ENCODE data around the gene TDP1. TPM values are rescaled to one million over a fixed set of nuclear protein-coding genes. Genes with fewer than 3 reads are reported as not detected.
A peak's percentile ranks its signal among the peaks of the same experiment; 100 is the strongest.

Gene TDP1
- total RNA-seq, 2 donors from 2014 or later: 12.0 to 18.2 TPM

DNA sequence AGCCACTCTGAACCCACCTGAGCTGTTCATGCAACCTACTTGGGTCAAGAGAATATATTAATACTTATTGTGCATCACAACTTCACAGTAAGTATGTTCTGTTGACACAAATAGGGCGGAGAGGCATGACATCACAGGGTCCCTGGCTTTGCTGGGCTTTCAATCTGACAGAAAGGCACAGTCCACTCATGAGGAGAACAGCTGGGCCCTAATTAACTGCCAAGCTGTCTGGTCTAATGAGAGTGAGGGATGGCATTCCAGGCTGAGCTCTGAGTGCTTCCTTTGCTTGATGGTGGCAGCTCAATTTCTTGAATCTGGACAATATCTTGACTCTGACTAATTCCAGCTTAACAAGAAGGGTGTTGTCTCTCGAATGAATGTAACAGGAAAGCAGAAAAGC, 3.2 kb upstream of the TDP1 start:
- TF ChIP-seq POLR2AphosphoS5 (IDR thresholded peaks at IDR 0.05) (no peak), POLR2A (IDR thresholded peaks at IDR 0.05) (no peak)
- TF ChIP-seq, protein P1, sequence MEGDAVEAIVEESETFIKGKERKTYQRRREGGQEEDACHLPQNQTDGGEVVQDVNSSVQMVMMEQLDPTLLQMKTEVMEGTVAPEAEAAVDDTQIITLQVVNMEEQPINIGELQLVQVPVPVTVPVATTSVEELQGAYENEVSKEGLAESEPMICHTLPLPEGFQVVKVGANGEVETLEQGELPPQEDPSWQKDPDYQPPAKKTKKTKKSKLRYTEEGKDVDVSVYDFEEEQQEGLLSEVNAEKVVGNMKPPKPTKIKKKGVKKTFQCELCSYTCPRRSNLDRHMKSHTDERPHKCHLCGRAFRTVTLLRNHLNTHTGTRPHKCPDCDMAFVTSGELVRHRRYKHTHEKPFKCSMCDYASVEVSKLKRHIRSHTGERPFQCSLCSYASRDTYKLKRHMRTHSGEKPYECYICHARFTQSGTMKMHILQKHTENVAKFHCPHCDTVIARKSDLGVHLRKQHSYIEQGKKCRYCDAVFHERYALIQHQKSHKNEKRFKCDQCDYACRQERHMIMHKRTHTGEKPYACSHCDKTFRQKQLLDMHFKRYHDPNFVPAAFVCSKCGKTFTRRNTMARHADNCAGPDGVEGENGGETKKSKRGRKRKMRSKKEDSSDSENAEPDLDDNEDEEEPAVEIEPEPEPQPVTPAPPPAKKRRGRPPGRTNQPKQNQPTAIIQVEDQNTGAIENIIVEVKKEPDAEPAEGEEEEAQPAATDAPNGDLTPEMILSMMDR (IDR thresholded peaks at IDR 0.05): no peak
- Histone ChIP-seq H3K4me3 (no peak overlapping the region), H3K27ac (no peak overlapping the region), H3K27me3 (replicated peaks; ENCODE audit: insufficient read depth) (no peaks in the 10 kb centered on the region), H3K4me1 (replicated peaks) (no peaks in the 10 kb centered on the region), H3K9me3 (no peaks in the 10 kb centered on the region), H3K36me3 (no peaks in the 10 kb centered on the region)
- WGBS: 93% methylated on average over 2 of the region's 2 CpGs
- intact Hi-C loops (cut with DNase I): no loop called here
- no peak for DNase-seq (ENCODE audit: low spot score)

DNA sequence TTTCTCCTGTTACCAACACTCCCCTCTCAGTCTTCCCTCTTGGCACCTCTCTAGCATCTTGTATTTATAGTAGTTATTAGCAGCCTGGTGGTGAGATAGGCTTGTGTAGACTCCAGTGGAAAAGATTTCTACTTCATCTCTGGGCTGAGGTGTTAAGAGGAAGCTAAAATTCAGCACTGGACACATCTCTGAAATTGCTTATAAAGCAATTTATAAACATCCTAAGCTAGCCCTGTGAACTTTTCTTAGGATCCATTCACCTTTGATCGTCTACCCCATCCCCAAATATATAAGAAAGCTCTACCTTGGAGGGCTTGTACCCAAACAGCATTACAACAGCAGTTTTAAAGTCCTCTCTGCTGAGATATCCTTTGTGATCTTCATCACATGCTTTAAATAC, 2.1 kb upstream of the TDP1 start:
- DNase-seq (ENCODE audit: low spot score): no peak
- Histone ChIP-seq H3K9me3 (no peaks in the 10 kb centered on the region), H3K4me3 (no peak overlapping the region), H3K27me3 (replicated peaks; ENCODE audit: insufficient read depth) (no peaks in the 10 kb centered on the region), H3K36me3 (no peaks in the 10 kb centered on the region), H3K27ac (no peak overlapping the region), H3K4me1 (replicated peaks) (no peaks in the 10 kb centered on the region)
- 43% methylated on average over 1 of the region's 1 CpG for WGBS
- intact Hi-C loops (cut with DNase I): no loop called here
- TF ChIP-seq POLR2A (IDR thresholded peaks at IDR 0.05) (no peak), POLR2AphosphoS5 (IDR thresholded peaks at IDR 0.05) (no peak)
- TF ChIP-seq, protein P1 (IDR thresholded peaks at IDR 0.05): no peak

DNA sequence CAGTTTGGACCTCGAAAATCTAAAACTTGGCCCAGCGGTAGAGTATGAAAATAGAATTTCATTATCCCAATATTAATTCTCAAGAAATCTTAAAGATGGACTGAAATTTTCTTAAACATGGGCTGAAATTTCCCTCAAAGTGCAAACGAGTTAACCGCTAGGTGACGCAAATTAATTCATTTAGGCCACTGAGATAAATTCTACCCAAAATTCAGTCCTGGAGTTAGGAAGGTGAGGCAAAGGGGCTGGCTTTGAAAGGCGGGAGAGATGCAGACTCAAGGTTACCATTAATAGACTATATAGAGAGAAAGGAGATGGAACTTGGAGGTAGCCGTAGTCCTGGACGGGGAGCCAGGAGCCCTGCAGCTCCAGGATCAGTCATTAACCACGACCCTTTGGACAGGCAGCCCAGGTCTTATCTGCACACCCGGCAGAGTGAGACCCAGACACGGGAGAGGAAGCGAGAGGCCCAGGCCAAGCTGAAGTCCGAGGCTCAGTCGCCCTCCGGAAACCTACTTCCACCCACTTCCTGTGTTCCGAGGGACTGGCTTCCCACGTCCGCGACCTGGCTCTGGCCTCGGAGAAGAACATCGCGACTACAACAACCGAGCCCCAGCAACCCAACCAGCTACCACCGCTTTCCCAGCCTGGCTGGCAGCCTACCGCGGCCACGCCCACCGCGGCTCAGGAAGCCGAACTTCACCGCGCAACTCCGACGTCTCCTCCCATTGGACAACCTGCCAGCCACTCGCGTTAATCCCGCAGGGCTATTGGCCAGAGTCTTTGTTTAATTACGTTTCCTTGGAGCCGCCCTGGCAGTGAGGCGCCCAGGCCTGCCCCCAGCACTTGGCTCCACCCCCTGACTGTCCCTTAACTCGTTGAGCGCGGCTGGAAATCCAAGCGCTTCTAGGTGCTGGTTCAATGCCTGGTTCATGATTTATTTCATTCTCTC, 1.4 kb upstream of the TDP1 start, which contains the start of gene EFCAB11:
EFCAB11 (minus strand) TSS at position 661 of the 952 bp plus-strand sequence; CDS start at position 591, 70 bp downstream.
- peak; percentile 93 for TF ChIP-seq POLR2AphosphoS5 (IDR thresholded peaks at IDR 0.05)
- TF ChIP-seq, protein P1 (IDR thresholded peaks at IDR 0.05): no peak
- peak; percentile 14 for TF ChIP-seq POLR2A (IDR thresholded peaks at IDR 0.05)
- Histone ChIP-seq H3K27ac (peak within 1 kb of the TSS; percentile 83 to 84), H3K9me3 (no peaks in the 10 kb centered on the region), H3K36me3 (no peaks in the 10 kb centered on the region), H3K4me3 (peak within 1 kb of the TSS; percentile 66 to 84), H3K27me3 (replicated peaks; ENCODE audit: insufficient read depth) (no peaks in the 10 kb centered on the region), H3K4me1 (replicated peaks) (no peaks in the 10 kb centered on the region)
- intact Hi-C loops (cut with DNase I): no loop called here
- WGBS: 1% methylated on average over 39 of the region's 44 CpGs
- DNase-seq (ENCODE audit: low spot score): peak; percentile 97

DNA sequence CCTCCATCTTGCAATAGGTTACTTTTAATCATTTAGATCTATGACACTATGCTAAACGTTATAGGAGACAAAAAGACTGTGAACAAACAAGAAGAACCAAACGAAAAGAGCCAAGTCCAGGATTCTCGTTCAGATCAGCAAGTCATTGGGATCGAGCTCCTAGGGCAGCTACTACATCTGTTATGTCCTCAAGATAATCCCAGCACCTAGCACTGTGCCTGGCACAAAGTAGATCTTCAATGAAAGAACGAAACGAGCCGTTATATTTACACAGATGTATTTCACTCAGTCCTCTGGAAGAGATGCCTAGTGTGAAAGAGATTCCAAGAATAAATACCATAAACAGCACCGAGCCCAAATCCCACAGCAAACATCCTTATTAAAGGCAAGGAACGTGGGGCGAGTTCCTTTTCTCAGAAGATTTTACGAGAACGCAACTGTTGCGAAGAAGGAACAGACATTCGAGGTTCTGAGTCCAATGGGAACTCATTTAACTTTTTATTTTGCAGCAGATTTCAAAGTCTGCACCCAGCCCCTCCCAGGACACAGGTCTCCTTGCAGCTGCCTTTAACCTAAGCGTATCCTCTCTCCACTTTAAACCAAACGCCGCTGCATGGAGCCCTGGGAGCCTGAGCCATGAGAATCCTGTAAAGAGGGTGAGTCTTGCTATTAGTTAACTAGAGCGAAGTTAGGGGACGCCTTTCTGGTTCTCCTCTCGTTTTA, 544 bp upstream of the TDP1 start:
- no peaks in the 10 kb centered on the region for H3K9me3 ChIP-seq
- H3K4me3 ChIP-seq: peak overlapping the region; percentile 66 to 84
- TF ChIP-seq POLR2A (IDR thresholded peaks at IDR 0.05) (no peak), POLR2AphosphoS5 (IDR thresholded peaks at IDR 0.05) (no peak)
- TF ChIP-seq, protein P1 (IDR thresholded peaks at IDR 0.05): no peak
- intact Hi-C loops (cut with DNase I): no loop called here
- under 1% methylated on average over 20 of the region's 20 CpGs for whole genome bisulfite sequencing
- H3K36me3 ChIP-seq: no peaks in the 10 kb centered on the region
- no peaks in the 10 kb centered on the region for H3K4me1 ChIP-seq (replicated peaks)
- H3K27ac ChIP-seq: peak overlapping the region; percentile 83 to 84
- no peak for DNase-seq (ENCODE audit: low spot score)
- no peaks in the 10 kb centered on the region for H3K27me3 ChIP-seq (replicated peaks; ENCODE audit: insufficient read depth)

Measured in prostate gland (tissue), 2 donors.